ENCODE measurements around the gene OCIAD1.

GRCh38 chr4:48899432-48899749 is 68.5 kb downstream of the OCIAD1 start:
- TF ChIP-seq, protein P1, sequence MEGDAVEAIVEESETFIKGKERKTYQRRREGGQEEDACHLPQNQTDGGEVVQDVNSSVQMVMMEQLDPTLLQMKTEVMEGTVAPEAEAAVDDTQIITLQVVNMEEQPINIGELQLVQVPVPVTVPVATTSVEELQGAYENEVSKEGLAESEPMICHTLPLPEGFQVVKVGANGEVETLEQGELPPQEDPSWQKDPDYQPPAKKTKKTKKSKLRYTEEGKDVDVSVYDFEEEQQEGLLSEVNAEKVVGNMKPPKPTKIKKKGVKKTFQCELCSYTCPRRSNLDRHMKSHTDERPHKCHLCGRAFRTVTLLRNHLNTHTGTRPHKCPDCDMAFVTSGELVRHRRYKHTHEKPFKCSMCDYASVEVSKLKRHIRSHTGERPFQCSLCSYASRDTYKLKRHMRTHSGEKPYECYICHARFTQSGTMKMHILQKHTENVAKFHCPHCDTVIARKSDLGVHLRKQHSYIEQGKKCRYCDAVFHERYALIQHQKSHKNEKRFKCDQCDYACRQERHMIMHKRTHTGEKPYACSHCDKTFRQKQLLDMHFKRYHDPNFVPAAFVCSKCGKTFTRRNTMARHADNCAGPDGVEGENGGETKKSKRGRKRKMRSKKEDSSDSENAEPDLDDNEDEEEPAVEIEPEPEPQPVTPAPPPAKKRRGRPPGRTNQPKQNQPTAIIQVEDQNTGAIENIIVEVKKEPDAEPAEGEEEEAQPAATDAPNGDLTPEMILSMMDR (IDR thresholded peaks at IDR 0.05) = no peak
- no peak for TF ChIP-seq EP300 (IDR thresholded peaks at IDR 0.05)
